Tibial artery (tissue), 4 donors: Measurements from ENCODE around the gene PFDN1.
"Not testable (repeated sequence)": the region's sequence is repeated elsewhere in the genome, so short reads cannot be mapped to it uniquely, and the experiment has no call there.

Source experiments
- DNase-seq, 2 donors: peaks; one replicate each; pipeline ENCODE4 v3.0.0-alpha.2; 2019
- H3K27ac ChIP-seq, 2 donors: fragments of 200-600 bp; sonication (generic) in 1 of 2; 1 replicate in 1 of 2; 2 replicates in 1 of 2; pipeline ENCODE4 v1.5.1; 2018 to 2019; ENCODE audit warnings: mild to moderate bottlenecking in 1 of 2
- H3K27me3 ChIP-seq, 2 donors: fragments of 200-600 bp; sonication (generic) in 1 of 2; one replicate each; pipeline versions ENCODE4 v1.5.1 to v1.6.0; 2016 to 2019
- H3K36me3 ChIP-seq, 3 donors: fragments of 200-600 bp; sonication (generic) in 2 of 3; one replicate each; pipeline ENCODE4 v1.5.1; 2016 to 2019; ENCODE audit warnings: mild to moderate bottlenecking in 2 of 3
- H3K4me1 ChIP-seq, 4 donors: fragments of 200-600 bp; sonication (generic) in 2 of 4; 1 replicate in 3 of 4; 2 replicates in 1 of 4; pipeline ENCODE4 v1.5.1; 2016 to 2019
- H3K4me3 ChIP-seq, 2 donors: fragments of 200-600 bp; sonication (generic) in 1 of 2; 1 replicate in 1 of 2; 2 replicates in 1 of 2; pipeline ENCODE4 v1.5.1; 2018 to 2019; ENCODE audit warnings: mild to moderate bottlenecking in 2 of 2
- H3K9me3 ChIP-seq, 3 donors: fragments of 200-600 bp; sonication (generic) in 1 of 3; one replicate each; pipeline ENCODE4 v1.5.1; 2016 to 2019
- CTCF ChIP-seq, 2 experiments: fragments of 200-600 bp in 1 of 2; fragments of 450-650 bp in 1 of 2; IDR thresholded peaks; one replicate each; pipeline ENCODE4 v1.5.1; 2017 to 2019; ENCODE audit warnings: antibody characterized with exemption in 2 of 2, mild to moderate bottlenecking in 1 of 2, moderate library complexity in 1 of 2
- intact Hi-C: fragments of 100-400 bp; cut with DNase I; formaldehyde crosslinking; loops from one replicate; pipeline ENCODE4 v1.15.0; 2023; ENCODE audit warnings: low total_unique reads

Gene PFDN1

GRCh38 chr5:140205216-140205615 lies 97.7 kb downstream of the PFDN1 start:
- no peaks in the 10 kb centered on the region for H3K27me3 ChIP-seq
- H3K9me3 ChIP-seq = no peaks in the 10 kb centered on the region
- H3K36me3 ChIP-seq = no peaks in the 10 kb centered on the region
- intact Hi-C loops = no loop called here
- H3K4me3 ChIP-seq = no peak overlapping the region
- TF ChIP-seq CTCF (IDR thresholded peaks at IDR 0.05) = no peak
- DNase-seq = no peak
- H3K27ac ChIP-seq = no peak overlapping the region
- H3K4me1 ChIP-seq = no peaks in the 10 kb centered on the region

- H3K9me3 ChIP-seq = no peaks in the 10 kb centered on the region
- no peak overlapping the region for H3K27ac ChIP-seq
- no peak for TF ChIP-seq CTCF (IDR thresholded peaks at IDR 0.05)
- H3K4me1 ChIP-seq = no peaks in the 10 kb centered on the region
- no peak for DNase-seq
- no peaks in the 10 kb centered on the region for H3K27me3 ChIP-seq
- intact Hi-C loops = no loop called here
- H3K36me3 ChIP-seq = no peaks in the 10 kb centered on the region
- H3K4me3 ChIP-seq = no peak overlapping the region
Measured at GRCh38 chr5:140202610-140203009, 100.3 kb downstream of the PFDN1 start.

DNA sequence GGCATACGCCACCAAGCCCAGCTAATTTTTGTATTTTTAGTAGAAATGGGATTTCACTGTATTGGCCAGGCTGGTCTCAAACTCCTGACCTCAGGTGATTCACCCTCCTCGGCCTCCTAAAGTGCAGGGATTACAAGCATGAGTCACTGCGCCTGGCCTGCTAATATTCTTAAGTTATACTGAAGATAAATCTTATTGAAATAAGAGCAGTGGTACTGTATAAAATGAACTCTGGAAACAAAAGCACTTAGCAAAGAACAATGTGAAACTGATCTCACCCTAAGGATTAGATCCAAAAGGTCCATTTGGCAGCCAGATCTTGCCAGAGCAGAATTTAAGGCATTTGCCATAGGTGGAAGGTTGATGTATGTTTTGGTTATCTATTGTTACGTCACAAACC lies 100.8 kb downstream of the PFDN1 start:
- intact Hi-C loops = no loop called here
- Histone ChIP-seq H3K27me3 (no peaks in the 10 kb centered on the region), H3K27ac (no peak overlapping the region), H3K36me3 (no peaks in the 10 kb centered on the region), H3K9me3 (no peaks in the 10 kb centered on the region), H3K4me1 (no peaks in the 10 kb centered on the region), H3K4me3 (no peak overlapping the region)
- TF ChIP-seq CTCF (IDR thresholded peaks at IDR 0.05) = no peak
- no peak for DNase-seq

DNA sequence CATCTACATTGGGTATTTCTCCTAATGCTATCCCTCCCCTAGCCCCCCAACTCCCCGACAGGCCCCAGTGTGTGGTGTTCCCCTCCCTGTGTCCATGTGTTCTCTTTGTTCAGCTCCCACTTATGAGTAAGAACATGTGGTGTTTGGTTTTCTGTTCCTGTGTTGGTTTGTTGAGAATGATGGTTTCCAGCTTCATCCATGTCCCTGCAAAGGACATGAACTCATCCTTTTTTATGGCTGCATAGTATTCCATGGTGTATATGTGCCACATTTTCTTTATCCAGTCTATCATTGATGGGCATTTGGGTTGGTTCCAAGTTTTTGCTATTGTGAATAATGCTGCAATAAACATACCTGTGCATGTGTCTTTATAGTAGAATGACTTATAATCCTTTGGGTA lies 104.0 kb downstream of the PFDN1 start:
- H3K36me3 ChIP-seq, intact Hi-C loops, H3K9me3 ChIP-seq, H3K27me3 ChIP-seq, H3K4me3 ChIP-seq, H3K27ac ChIP-seq, H3K4me1 ChIP-seq, DNase-seq: not testable (repeated sequence)

- H3K4me1 ChIP-seq = no peaks in the 10 kb centered on the region
Measured at GRCh38 chr5:140197023-140197422, 105.9 kb downstream of the PFDN1 start.

GRCh38 chr5:140196115-140196814 lies 106.6 kb downstream of the PFDN1 start:
- Histone ChIP-seq H3K36me3 (peaks cover 0 to 7% (median 6%) of the 10 kb centered on the region in 3 donors), H3K27me3 (no peaks in the 10 kb centered on the region), H3K4me1 (peaks cover 0 to 4% (median 0%) of the 10 kb centered on the region in 4 donors), H3K4me3 (no peak overlapping the region), H3K9me3 (no peaks in the 10 kb centered on the region), H3K27ac (no peak overlapping the region)
- DNase-seq = no peak
- TF ChIP-seq CTCF (IDR thresholded peaks at IDR 0.05) = no peak
- intact Hi-C loops = no loop called here

More at GRCh38 chr5:140197023-140197422, 105.9 kb downstream of the PFDN1 start:
- no peak for TF ChIP-seq CTCF (IDR thresholded peaks at IDR 0.05)
- Histone ChIP-seq H3K4me3 (no peak overlapping the region), H3K9me3 (no peaks in the 10 kb centered on the region), H3K36me3 (peaks cover 0 to 7% (median 6%) of the 10 kb centered on the region in 3 donors), H3K27me3 (no peaks in the 10 kb centered on the region), H3K27ac (no peak overlapping the region)
- intact Hi-C loops = no loop called here
- DNase-seq = no peak
